Activated CD4-positive, CD25-positive, alpha-beta regulatory T cell treated with anti-CD3 and anti-CD28 coated beads, Interleukin-2, amount 50 U/mL, for 72 hours (primary cell): Measurements from ENCODE around the gene NCAPH2.
"Not testable (repeated sequence)": the region's sequence is repeated elsewhere in the genome, so short reads cannot be mapped to it uniquely, and the experiment has no call there.

Experiments
- DNase-seq: peaks from one replicate; pipeline ENCODE4 v3.0.0; 2021

Gene NCAPH2

GRCh38 chr22:50531546-50531961 lies 23.5 kb downstream of the NCAPH2 start:
- peak; percentile 82 for DNase-seq

DNA sequence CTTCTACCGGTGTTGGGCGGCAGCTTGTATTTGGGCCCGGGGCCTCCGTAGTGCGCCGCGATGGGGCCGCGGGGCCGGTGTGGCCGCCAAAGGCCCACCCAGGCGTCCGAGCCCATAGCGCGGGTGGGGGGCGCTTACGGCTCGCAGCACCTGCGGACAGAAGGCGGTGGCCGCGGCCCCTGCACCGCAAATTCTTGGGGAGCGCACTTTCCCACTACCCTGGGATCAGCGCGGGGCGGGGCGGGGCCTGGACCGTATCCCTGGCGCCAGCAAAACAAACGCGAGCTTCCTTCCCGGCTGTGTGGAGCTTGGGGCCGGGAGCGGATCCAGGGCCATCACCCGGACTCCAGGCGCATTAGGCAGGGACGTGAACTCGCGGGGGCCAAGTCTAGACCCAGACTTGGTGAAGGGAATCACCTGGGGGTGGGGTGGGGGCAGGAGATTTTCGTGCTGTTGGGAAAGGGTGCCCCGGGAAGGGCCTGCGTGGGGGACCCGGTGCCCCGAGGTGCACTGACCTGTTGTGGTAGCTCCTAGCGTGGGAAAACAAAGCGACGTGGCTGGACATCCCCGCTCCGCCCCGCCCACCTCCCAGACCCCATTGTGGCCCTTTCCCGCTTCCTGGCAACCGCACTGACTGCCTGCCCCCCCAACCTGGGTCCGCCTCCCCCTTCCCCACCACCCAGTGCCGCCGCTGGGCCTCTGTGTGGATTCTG lies 24.1 kb downstream of the NCAPH2 start:
- no peak for DNase-seq

GRCh38 chr22:50532824-50533796 lies 25.1 kb downstream of the NCAPH2 start:
- DNase-seq, result no peak

GRCh38 chr22:50533856-50534711 lies 26.1 kb downstream of the NCAPH2 start:
- not testable (repeated sequence) for DNase-seq

DNA sequence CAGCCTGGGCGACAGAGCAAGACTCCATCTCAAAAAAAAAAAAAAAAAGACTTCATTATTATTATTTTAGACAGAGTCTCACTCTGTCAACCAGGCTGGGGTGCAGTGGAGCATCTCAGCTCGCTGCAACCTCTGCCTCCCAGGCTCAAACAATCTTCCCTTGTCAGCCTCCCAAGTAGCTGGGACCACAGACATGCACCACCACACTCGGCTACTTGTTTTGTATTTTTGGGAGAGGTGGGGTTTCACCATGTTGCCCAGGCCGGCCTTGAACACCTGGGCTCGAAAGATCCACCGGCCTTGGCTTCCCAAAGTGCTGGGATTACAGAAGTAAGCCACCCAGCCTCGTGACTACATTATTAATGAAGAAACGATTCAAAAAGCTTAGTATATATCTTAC lies 27.1 kb downstream of the NCAPH2 start:
- DNase-seq, result no peak

GRCh38 chr22:50536226-50536625 lies 28.2 kb downstream of the NCAPH2 start:
- no peak for DNase-seq

DNA sequence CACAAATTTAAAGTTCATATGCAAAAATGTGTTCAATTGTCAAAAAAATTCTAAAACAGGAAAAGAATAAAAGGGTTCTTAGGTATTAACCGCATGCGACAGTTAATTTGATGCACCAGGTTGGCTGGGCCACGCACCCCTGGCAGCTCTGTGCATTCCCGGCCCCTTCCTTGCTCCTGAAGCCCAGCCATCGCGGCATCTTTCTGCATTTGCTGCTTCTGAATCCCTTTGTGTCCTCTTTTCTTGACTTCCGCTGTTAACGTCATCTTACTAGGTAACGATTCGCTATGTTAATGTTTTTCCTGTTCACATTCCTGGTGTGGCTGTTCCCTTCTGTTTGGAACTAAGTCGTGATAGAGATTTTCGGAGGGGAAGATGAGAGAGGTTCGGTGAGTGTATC lies 29.7 kb downstream of the NCAPH2 start:
- DNase-seq, result no peak

DNA sequence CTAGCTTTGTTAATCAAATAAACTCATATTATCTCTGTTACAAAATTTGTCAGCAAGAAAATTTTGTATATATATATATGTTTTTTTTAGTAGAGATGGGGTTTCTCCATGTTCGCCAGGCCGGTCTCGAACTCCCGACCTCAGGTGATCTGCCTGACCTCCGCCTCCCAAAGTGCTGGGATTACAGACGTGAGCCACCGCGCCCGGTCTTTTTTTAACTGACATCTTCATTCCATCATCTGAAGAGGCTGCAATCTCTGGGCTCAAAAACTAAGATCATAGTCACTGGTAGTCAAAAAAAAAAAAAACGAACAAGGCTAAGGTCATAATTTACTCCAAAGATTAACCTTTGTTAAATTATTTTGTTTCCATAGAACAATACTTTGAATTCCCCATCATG lies 32.4 kb downstream of the NCAPH2 start:
- no peak for DNase-seq

GRCh38 chr22:50541667-50542026 lies 33.6 kb downstream of the NCAPH2 start:
- DNase-seq, result not testable (repeated sequence)

- DNase-seq, result no peak
Measured at GRCh38 chr22:50542416-50542927, 34.4 kb downstream of the NCAPH2 start.

DNA sequence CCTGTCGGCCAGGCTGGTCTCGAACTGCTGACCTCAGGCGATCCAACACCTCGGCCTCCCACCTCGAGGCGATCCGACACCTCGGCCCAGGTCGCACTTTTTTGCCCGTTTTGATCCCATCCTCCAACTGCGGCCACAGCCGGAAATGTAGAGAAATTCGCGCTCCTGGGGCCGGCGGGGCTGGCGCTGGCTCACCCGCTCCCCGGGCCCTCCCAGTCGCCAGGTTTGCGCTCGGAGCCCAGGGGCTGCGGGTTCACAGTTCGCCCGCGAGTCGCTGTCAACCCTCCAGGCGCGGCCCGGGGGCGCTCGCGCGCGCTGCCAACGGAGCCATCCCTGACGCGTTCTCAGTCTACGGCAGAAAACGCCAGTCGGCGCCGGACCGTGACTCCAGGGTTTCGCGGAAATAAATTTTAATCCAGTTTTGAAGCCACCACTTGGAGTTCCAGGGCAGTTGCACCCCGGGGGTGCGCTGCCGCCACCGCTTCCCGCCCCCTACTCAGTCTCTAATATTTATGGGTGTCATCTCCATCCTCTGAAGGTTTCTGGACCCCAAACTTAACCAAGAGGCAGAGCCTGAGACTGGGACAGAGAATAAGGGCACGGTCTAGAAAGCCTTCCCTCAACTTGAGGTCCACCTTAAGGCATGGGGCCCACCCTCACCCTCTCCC lies 36.2 kb downstream of the NCAPH2 start:
- DNase-seq, result peak; percentile 83

- peak; percentile 57 for DNase-seq
Measured at GRCh38 chr22:50544746-50545253, 36.8 kb downstream of the NCAPH2 start.

GRCh38 chr22:50545522-50546325 lies 37.7 kb downstream of the NCAPH2 start, which contains the start of gene KLHDC7B:
KLHDC7B (plus strand) TSS chr22:50545899; CDS start chr22:50546244, 345 bp downstream.
- no peak for DNase-seq

DNA sequence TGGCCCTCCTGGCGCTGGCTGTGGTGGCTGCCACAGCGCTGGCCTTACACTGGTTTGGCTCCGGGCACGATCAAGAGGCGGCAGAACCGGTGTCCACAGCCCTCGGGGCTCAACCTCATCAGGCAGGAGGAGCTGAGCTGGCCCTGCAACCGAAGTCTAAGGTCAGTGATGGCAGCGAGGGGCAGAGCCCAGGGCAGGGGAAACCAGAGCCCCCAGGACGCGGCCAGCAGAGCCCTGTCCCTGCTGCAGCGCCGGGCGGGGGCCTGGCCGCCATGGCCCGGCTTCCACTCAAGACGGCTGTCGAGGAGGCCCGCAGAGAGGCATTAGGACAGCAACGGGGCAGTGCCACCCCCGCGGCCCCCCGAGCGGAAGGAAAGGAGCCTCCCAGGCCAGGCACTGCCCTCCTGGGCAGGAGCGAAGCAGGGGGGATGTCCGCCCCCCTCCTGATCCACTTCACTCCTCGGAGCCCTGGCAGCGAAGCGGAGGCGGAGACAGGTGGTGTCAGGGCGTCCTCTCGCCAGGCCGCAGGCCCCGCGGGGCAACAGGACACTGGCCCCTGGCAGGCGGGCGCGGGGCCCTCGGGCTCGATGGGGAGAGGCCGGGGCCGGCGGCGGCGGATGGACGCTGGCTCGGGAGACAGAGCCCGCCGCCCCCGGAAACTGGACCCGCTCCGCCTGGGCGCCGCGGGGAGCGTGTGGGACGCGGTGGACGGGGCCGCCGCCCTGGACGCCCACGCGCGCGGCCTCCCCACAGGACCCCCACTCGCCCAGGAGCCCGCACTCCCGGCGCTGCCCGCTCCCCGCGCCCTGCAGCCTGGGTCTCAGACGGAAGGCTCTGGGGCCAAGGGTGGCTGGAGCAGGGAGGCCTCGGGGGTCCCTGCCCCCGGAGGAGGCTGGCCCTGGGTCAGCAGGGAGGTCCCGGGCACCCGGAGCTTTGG lies 38.6 kb downstream of the NCAPH2 start:
- DNase-seq, result no peak

DNA sequence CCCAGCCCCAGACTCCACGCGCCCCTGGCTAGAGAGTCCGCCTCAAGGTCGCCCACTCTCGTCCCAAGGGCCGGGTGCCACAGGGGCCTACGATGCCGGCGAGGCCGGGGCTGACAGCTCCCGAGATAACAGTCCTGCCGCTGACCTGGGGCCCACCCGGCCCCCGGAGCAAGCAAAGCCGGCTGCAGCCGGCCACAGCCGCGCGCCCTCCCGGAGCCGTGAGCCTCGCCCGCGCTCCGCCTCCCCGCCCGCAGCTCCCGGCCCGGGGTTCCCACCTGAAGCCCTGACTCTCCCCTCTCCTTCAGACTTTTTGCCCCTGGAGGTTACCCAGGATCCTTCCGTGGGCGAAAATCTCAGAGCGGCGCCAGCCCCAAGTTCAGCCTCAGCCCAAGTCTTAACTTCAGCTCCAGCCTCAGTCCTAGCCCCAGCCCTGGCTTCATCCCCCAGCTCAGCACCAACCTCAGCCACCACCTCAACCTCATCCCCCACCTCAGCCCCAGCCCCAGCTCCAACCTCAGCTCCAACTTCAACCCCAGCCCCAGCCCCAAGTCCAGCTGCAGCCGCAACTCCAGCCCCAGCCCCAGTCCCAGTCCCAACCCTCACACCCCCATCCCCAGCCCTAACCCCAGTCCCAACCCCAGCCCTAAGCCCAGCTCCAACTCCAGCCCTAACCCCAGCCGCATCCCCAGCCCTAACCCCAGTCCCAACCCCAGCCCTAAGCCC lies 39.4 kb downstream of the NCAPH2 start:
- DNase-seq, result no peak

DNA sequence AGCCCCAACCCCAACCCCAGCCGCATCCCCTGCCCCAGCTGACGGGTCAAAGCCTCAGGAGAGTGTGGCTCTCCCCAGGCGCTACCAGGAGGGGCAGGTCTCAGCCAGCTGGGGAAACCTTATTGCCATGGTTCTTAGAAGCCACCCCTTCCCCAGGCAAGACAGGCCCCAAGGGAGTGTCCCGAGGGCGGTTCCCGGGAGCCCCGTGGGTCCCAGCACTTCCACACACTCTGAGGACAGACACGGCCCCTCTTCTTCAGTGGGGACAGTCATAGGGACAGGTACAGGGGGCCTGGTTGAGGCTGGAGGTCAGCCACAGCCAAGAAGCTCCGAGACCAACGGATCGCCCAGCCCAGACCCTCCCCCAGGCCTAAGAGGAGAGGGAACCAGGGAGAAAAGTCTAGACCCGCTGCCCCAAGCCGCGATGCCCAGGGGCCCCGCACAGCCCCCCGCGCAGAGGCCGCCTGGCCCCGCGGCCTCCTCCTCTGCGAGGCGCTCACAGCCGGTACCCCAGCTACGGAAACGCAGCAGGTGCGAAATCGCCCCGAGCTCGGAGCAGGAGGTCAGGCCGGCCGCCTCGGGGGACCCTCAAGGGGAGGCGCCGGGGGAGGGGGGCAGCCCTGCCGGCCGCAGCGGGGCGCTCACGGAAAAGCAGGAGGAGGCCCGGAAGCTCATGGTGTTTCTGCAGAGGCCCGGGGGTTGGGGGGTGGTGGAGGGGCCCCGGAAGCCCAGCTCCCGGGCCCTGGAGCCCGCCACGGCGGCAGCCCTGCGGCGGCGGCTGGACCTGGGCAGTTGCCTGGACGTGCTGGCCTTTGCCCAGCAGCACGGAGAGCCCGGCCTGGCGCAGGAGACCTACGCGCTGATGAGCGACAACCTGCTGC lies 40.3 kb downstream of the NCAPH2 start:
- peak; percentile 59 for DNase-seq

DNA sequence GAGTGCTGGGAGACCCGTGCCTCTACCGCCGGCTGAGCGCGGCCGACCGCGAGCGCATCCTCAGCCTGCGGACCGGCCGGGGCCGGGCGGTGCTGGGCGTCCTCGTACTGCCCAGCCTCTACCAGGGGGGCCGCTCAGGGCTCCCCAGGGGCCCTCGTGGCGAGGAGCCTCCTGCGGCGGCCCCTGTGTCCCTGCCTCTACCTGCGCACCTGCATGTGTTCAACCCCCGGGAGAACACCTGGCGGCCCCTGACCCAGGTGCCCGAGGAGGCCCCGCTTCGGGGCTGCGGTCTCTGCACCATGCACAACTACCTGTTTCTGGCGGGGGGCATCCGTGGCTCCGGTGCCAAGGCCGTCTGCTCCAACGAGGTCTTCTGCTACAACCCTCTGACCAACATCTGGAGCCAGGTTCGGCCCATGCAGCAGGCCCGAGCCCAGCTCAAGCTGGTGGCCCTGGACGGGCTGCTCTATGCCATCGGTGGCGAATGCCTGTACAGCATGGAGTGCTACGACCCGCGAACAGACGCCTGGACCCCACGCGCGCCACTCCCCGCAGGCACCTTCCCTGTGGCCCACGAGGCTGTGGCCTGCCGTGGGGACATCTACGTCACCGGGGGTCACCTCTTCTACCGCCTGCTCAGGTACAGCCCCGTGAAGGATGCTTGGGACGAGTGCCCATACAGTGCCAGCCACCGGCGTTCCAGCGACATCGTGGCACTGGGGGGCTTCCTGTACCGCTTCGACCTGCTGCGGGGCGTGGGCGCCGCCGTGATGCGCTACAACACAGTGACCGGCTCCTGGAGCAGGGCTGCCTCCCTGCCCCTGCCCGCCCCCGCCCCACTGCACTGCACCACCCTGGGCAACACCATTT lies 41.1 kb downstream of the NCAPH2 start:
- DNase-seq, result no peak
